Stimulated activated CD8-positive, alpha-beta memory T cell treated with anti-CD3 and anti-CD28 coated beads, Interleukin-12 subunit alpha, Interleukin-12 subunit beta, amount 100 ng/mL, for 4 hours (primary cell): ENCODE results near the gene DCDC1.

Experiments used
- DNase-seq: peaks from one replicate; pipeline ENCODE4 v3.0.0-alpha.2; 2020; ENCODE audit warnings: low read depth

DCDC1 gene

GRCh38 chr11:30914143-30914762, 455.3 kb downstream of the DCDC1 start:
- no peak for DNase-seq

- DNase-seq: no peak
Observed at GRCh38 chr11:30911247-30911646, 458.3 kb downstream of the DCDC1 start.

- DNase-seq: no peak
Observed at GRCh38 chr11:30908857-30909256, 460.7 kb downstream of the DCDC1 start.

- DNase-seq: no peak
Observed at GRCh38 chr11:30908272-30908671, 461.3 kb downstream of the DCDC1 start.

- DNase-seq: no peak
Observed at GRCh38 chr11:30902929-30903328, 466.6 kb downstream of the DCDC1 start.

GRCh38 chr11:30895046-30895445, 474.5 kb downstream of the DCDC1 start:
- no peak for DNase-seq

GRCh38 chr11:30893318-30893717, 476.2 kb downstream of the DCDC1 start:
- no peak for DNase-seq

- DNase-seq: no peak
Observed at GRCh38 chr11:30889143-30889794, 480.3 kb downstream of the DCDC1 start.

GRCh38 chr11:30879322-30880005, 490.1 kb downstream of the DCDC1 start:
- DNase-seq: no peak

- no peak for DNase-seq
Observed at GRCh38 chr11:30878400-30878799, 491.1 kb downstream of the DCDC1 start.

- DNase-seq: no peak
Observed at GRCh38 chr11:30876663-30877396, 492.7 kb downstream of the DCDC1 start.

GRCh38 chr11:30876228-30876627, 493.3 kb downstream of the DCDC1 start:
- DNase-seq: no peak

- no peak for DNase-seq
Observed at GRCh38 chr11:30875806-30876205, 493.7 kb downstream of the DCDC1 start.

GRCh38 chr11:30873924-30874610, 495.5 kb downstream of the DCDC1 start:
- DNase-seq: no peak

GRCh38 chr11:30868626-30869081, 500.9 kb downstream of the DCDC1 start:
- DNase-seq: no peak

- no peak for DNase-seq
Observed at GRCh38 chr11:30863209-30863608, 506.3 kb downstream of the DCDC1 start.

GRCh38 chr11:30861531-30861930, 508.0 kb downstream of the DCDC1 start:
- no peak for DNase-seq

GRCh38 chr11:30861064-30861463, 508.5 kb downstream of the DCDC1 start:
- no peak for DNase-seq

GRCh38 chr11:30860146-30860545, 509.4 kb downstream of the DCDC1 start:
- no peak for DNase-seq

- DNase-seq: no peak
Observed at GRCh38 chr11:30859669-30860068, 509.9 kb downstream of the DCDC1 start.

- DNase-seq: no peak
Observed at GRCh38 chr11:30855383-30856006, 514.0 kb downstream of the DCDC1 start.

- DNase-seq: no peak
Observed at GRCh38 chr11:30853439-30853838, 516.1 kb downstream of the DCDC1 start.
